Activated CD4-positive, alpha-beta T cell treated with anti-CD3 and anti-CD28 coated beads for 36 hours (primary cell): ENCODE data around the gene NHLH2. TPM values are rescaled to one million over a fixed set of nuclear protein-coding genes. Genes with fewer than 3 reads are reported as not detected.

ENCODE experiments used
- ATAC-seq: fragments of 200-7000 bp; cut with Tn5 transposase; one replicate; pipeline ENCODE4 v1.10.0; 2021; ENCODE audit warnings: mild to moderate bottlenecking, moderate library complexity
- CTCF ChIA-PET: fragments of 350-600 bp; sonication (Branson Sonifier 250); formaldehyde crosslinking; loops from one replicate; lab custom pipeline; 2021; ENCODE audit warnings: antibody characterized with exemption; lab: Charles Lee
- POLR2A ChIA-PET: fragments of 350-600 bp; sonication (Branson Sonifier 250); formaldehyde crosslinking; loops from one replicate; lab custom pipeline; 2021; ENCODE audit warnings: antibody characterized with exemption, inconsistent platforms; lab: Charles Lee
- DNase-seq: peaks from one replicate; pipeline ENCODE4 v3.0.0-alpha.2; 2020
- H3K27ac Mint-ChIP-seq: one replicate; pipeline ENCODE4 v1.8.0; 2021; ENCODE audit warnings: mixed read lengths
- H3K27me3 Mint-ChIP-seq: one replicate; pipeline ENCODE4 v1.8.0; 2021; ENCODE audit warnings: mixed read lengths
- H3K36me3 Mint-ChIP-seq: one replicate; pipeline ENCODE4 v1.8.0; 2021; ENCODE audit warnings: low read depth, mixed read lengths
- H3K4me1 Mint-ChIP-seq: one replicate; pipeline ENCODE4 v1.8.0; 2021; ENCODE audit warnings: mixed read lengths
- H3K4me3 Mint-ChIP-seq: one replicate; pipeline ENCODE4 v1.8.0; 2021; ENCODE audit warnings: mild to moderate bottlenecking, moderate library complexity, mixed read lengths
- H3K9me3 Mint-ChIP-seq: one replicate; pipeline ENCODE4 v1.8.0; 2021; ENCODE audit warnings: low read depth, mixed read lengths
- intact Hi-C, 2 experiments: fragments of 100-400 bp; cut with DNase I in 1 of 2; cut with micrococcal nuclease in 1 of 2; formaldehyde crosslinking; loops; one replicate each; pipeline versions ENCODE4 v1.14.2 to v1.15.1; 2022 to 2024; cut with DNase I, micrococcal nuclease
- total RNA-seq, 2 experiments: library from RNA; stranded (reverse); gene quantifications; one replicate each; pipeline ENCODE4 v1.2.3, GENCODE V29; 2021

The NHLH2 gene
- total RNA-seq, 2 experiments from 2014 or later, result not detected

DNA sequence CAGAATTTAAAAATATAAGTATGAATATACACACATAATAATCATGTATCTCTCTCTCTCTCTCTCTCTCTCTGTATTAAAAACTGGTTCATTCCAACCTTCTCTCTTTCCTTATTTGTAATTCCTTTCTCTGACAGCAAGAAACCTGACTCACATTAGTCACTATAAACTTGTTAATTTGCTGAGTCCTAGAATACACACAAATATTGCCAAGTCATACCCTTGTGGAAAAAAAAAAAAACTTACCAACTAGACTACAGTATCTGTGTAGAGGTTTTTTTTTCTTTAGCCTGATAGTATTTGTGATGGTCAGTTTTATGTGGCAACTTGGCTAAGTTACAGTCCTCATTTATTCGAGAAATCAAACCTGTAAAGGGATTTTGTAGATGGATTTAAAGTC, 26.3 kb upstream of the NHLH2 start:
- Mint-ChIP-seq H3K9me3 (no peaks in the 10 kb centered on the region), H3K36me3 (no peaks in the 10 kb centered on the region), H3K27me3 (peaks cover 21% of the 10 kb centered on the region), H3K4me3 (no peak overlapping the region), H3K27ac (no peak overlapping the region), H3K4me1 (no peaks in the 10 kb centered on the region)
- intact Hi-C loops, result no loop called here
- POLR2A ChIA-PET, result no interaction called here
- no peak for ATAC-seq
- no peak for DNase-seq
- CTCF ChIA-PET, result no interaction called here

DNA sequence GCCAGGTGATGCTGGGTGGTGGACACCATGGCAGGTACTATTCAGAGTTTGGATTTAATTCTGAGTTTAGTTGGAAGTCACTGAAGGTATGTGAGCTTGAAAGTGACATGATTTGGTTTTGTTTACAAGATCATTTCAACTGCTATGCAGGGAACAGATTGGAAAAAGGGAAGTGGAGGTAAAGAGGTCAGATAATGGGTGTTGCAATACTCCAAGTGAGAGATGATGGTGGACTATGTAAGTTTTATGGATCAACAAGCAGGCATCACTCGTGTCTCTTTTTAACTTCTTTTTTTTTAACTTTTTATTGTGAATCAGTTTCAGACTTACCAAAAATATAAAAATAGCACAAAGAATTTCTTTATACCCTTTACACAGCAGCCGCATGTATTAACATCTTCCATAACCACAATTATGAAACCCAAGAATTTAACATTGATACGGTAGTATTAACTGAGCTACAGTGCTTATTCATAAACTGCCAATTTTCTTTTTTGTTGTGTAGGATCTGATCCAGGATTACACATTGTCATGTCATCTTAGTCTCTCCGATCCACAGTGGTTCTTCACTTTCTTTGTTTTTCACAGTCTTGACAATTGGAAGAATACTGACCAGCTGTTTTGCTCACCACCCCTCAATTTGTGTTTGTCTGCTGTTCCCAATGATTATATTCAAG, 24.9 kb upstream of the NHLH2 start:
- Mint-ChIP-seq H3K9me3 (no peaks in the 10 kb centered on the region), H3K27ac (no peak overlapping the region), H3K27me3 (peaks cover 24% of the 10 kb centered on the region), H3K4me1 (no peaks in the 10 kb centered on the region), H3K4me3 (no peak overlapping the region), H3K36me3 (no peaks in the 10 kb centered on the region)
- intact Hi-C loops, result no loop called here
- ChIA-PET POLR2A (no interaction called here), CTCF (no interaction called here)
- no peak for ATAC-seq
- DNase-seq, result no peak

DNA sequence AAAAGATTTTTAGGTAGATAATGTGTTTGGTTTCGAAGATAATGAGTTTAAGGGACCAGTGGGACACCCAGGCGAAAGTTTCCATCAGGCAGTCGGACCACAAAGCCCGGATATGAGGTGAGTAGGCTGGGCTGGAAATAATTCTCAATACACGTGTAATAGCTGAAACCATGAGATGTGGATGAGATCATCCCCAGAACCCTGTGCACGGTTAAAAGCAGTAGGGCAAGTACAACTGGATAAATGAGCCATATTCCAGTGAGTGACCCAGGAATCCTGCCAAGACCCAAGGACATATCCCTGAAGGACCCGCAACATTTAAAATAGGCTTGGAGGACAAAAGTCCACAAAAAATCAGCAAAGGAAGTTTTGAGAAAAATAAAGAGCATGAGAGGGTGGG, 21.5 kb upstream of the NHLH2 start:
- ATAC-seq (no peak), DNase-seq (no peak)
- no peak overlapping the region for H3K4me3 Mint-ChIP-seq
- no peaks in the 10 kb centered on the region for H3K36me3 Mint-ChIP-seq
- intact Hi-C loops, result no loop called here
- CTCF ChIA-PET, result no interaction called here
- POLR2A ChIA-PET, result no interaction called here
- no peaks in the 10 kb centered on the region for H3K4me1 Mint-ChIP-seq
- no peak overlapping the region for H3K27ac Mint-ChIP-seq
- peaks cover 34% of the 10 kb centered on the region for H3K27me3 Mint-ChIP-seq
- no peaks in the 10 kb centered on the region for H3K9me3 Mint-ChIP-seq

DNA sequence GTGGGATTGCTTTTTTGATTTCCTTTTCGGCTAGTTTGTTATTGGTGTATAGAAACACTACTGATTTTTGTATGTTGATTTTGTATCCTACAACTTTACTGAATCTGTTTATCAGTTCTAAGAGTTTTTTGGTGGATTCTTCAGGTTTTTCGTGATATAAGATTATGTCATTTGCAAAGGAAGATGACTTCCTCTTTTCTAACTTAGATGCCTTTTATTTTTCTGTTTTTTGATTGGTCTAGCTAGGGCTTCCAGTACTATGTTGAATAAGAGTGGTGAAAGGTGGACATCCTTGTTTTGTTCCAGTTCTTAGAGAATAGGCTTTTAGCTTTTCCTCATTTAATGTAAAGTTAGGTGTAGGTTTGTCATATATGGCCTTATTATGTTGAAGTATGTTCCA, 13.1 kb upstream of the NHLH2 start:
- H3K4me1 Mint-ChIP-seq, result no peaks in the 10 kb centered on the region

DNA sequence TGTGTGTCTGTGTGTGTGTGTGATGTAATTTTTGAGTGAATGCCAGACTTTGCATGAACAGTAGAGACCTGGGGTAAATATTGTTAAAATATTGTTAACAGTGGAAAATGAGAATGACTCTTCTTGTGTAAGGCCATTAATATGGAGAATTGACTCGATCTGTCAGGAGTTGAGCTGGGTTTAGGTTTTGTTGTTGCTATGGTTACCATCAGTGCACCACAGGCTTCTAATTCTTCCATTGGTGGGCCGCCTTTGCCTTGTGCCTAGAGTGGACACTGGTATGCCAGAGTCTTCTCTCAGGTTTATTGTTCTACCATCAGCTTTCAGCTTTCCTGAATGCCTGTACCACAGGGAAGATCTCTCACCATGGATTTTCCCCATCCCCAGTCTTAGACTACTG, 10.0 kb upstream of the NHLH2 start:
- H3K27me3 Mint-ChIP-seq, result peaks cover 16% of the 10 kb centered on the region
- CTCF ChIA-PET, result no interaction called here
- no peak overlapping the region for H3K27ac Mint-ChIP-seq
- H3K36me3 Mint-ChIP-seq, result no peaks in the 10 kb centered on the region
- intact Hi-C loops, result no loop called here
- POLR2A ChIA-PET, result no interaction called here
- no peak for ATAC-seq
- H3K4me3 Mint-ChIP-seq, result no peak overlapping the region
- no peaks in the 10 kb centered on the region for H3K4me1 Mint-ChIP-seq
- H3K9me3 Mint-ChIP-seq, result no peaks in the 10 kb centered on the region
- DNase-seq, result no peak

More for the DNA sequence above, 13.1 kb upstream of the NHLH2 start:
- ChIA-PET POLR2A (no interaction called here), CTCF (no interaction called here)
- Mint-ChIP-seq H3K27ac (no peak overlapping the region), H3K36me3 (no peaks in the 10 kb centered on the region), H3K9me3 (no peaks in the 10 kb centered on the region), H3K4me3 (no peak overlapping the region), H3K27me3 (peaks cover 27% of the 10 kb centered on the region)
- intact Hi-C loops, result no loop called here
- no peak for ATAC-seq
- no peak for DNase-seq

DNA sequence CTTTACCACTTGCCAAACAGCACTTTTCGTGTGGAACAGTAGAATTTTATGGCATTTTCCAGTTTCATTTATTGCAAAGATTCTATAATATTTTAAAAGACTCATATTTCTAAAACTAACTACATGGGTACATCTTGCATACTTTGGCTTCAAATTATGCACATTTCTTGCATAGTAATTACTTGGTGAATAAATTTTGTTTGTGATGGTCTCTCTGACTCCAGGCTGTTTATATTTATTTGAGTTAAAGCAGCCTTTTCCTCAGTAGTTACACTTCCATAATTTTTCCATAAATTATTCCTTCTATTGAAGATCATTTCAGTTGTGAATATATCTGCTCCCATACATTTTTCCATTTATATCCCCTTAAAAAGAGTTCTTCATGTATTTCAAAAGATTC, 6.9 kb upstream of the NHLH2 start:
- Mint-ChIP-seq H3K4me1 (no peaks in the 10 kb centered on the region), H3K9me3 (peaks cover 2% of the 10 kb centered on the region), H3K27ac (no peak overlapping the region), H3K36me3 (no peaks in the 10 kb centered on the region), H3K4me3 (no peak overlapping the region), H3K27me3 (peaks cover 25% of the 10 kb centered on the region)
- intact Hi-C loops, result no loop called here
- DNase-seq (no peak), ATAC-seq (no peak)
- POLR2A ChIA-PET, result no interaction called here
- CTCF ChIA-PET, result interaction anchor here (1.1 kb wide), 1 partner anchor 134 kb away, joined by 3 read pairs; no protein-coding TSS in a partner anchor

DNA sequence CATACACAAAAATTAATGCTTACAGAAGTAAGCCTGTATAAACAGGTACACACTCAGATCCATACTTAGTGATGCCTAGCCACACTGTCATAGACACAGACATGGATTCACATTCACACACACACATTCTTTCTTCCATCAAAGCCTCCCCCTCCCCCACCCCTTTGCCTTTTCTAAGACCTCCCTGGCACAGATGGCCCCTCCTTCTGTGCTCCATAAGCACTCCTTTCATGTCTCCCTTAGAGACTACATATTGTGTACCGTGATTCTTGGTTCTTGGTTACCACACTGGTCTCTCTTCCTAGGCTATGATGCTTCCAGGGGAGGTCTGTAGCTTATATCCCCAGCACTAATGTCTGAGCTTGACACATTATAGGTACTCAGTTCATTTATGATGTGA, 2.0 kb upstream of the NHLH2 start:
- Mint-ChIP-seq H3K27ac (no peak overlapping the region), H3K27me3 (peaks cover 46% of the 10 kb centered on the region), H3K9me3 (peaks cover 2% of the 10 kb centered on the region), H3K4me3 (no peak overlapping the region), H3K4me1 (peaks cover 5% of the 10 kb centered on the region), H3K36me3 (no peaks in the 10 kb centered on the region)
- intact Hi-C loops, result loop anchor here in 1 of 2 experiments (1.0 kb wide), 1 partner anchor 46 kb away; no protein-coding TSS in a partner anchor
- ATAC-seq (no peak), DNase-seq (no peak)
- ChIA-PET POLR2A (no interaction called here), CTCF (no interaction called here)

DNA sequence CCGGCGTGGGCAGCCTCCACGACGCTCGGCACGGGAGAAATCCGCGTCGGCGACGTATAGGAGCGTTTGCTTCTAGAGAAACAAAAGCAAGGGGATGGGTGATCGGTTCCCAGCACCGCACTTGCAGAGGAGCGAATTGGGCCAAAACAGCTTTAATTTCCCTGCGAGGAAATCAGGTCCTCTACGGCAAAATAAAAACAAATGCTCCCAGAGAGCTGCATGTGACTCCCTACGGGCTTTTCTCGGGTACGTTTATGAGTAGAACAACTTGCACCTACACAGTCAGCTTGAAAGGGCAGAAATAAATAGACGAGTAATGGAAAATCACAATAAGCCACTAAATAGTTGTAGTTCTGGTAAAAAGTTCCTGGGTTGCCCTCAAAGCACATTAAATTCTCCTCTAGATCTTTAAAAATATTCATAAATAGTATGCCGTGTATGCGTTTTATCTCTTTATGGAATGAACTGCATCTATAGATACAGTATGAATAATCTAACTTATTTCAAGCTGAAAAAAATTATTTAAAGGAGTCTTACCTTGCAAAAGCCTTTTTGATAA, 1.2 kb downstream of the NHLH2 start:
- ChIA-PET CTCF (interaction anchor here (0.6 to 1.2 kb wide), 5 partner anchors 17 to 328 kb away, joined by 3 to 4 read pairs (median 3); no protein-coding TSS in a partner anchor), POLR2A (interaction anchor here (0.9 kb wide), 1 partner anchor 120 kb away, joined by 4 read pairs; no protein-coding TSS in a partner anchor)
- Mint-ChIP-seq H3K27ac (no peak overlapping the region), H3K27me3 (peaks cover 56% of the 10 kb centered on the region), H3K4me3 (no peak overlapping the region), H3K36me3 (no peaks in the 10 kb centered on the region), H3K4me1 (peaks cover 5% of the 10 kb centered on the region), H3K9me3 (peaks cover 2% of the 10 kb centered on the region)
- intact Hi-C loops, result no loop called here
- ATAC-seq (no peak), DNase-seq (no peak)

DNA sequence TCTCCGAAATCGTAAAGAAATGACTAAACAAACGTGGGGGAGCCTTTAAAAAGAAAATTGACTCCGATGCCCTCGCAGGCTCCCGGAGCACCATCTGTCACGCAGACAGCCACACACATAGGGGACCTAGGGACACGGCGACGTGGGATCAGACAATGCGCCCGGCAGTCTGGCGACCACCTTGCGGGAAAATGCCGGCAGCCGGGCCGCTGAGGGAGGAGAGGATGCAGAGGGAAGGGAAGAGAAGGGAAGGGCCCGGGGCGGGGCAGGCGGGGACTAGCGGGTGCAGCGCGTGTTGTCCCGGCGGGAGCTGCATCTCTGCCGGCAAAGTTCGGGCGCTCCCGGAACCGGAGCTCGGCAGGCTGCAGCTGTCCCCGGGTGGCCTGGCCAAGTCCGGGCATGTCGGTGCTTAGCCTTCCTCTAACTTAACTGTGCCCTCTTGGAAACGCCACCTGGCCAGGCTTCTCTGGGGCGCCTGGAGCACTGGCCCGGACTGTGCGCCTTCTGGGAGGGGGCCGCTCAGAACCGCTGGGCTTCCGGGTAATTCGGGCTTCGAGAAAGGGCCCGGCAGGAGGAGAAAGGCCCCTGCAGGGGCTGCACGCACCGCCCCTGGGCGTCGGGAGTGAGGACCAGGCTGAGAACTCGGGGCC, 1.8 kb downstream of the NHLH2 start:
- Mint-ChIP-seq H3K4me1 (peaks cover 5% of the 10 kb centered on the region), H3K9me3 (no peaks in the 10 kb centered on the region), H3K27ac (peak overlapping the region; percentile 31), H3K4me3 (peak overlapping the region; percentile 64), H3K27me3 (peaks cover 55% of the 10 kb centered on the region), H3K36me3 (no peaks in the 10 kb centered on the region)
- CTCF ChIA-PET, result interaction anchor here (0.6 to 1.2 kb wide), 3 partner anchors 17 to 164 kb away, joined by 3 to 4 read pairs (median 3); no protein-coding TSS in a partner anchor
- POLR2A ChIA-PET, result interaction anchor here (0.9 kb wide), 1 partner anchor 120 kb away, joined by 4 read pairs; no protein-coding TSS in a partner anchor
- ATAC-seq (no peak), DNase-seq (peak; percentile 22)
- intact Hi-C loops, result no loop called here

DNA sequence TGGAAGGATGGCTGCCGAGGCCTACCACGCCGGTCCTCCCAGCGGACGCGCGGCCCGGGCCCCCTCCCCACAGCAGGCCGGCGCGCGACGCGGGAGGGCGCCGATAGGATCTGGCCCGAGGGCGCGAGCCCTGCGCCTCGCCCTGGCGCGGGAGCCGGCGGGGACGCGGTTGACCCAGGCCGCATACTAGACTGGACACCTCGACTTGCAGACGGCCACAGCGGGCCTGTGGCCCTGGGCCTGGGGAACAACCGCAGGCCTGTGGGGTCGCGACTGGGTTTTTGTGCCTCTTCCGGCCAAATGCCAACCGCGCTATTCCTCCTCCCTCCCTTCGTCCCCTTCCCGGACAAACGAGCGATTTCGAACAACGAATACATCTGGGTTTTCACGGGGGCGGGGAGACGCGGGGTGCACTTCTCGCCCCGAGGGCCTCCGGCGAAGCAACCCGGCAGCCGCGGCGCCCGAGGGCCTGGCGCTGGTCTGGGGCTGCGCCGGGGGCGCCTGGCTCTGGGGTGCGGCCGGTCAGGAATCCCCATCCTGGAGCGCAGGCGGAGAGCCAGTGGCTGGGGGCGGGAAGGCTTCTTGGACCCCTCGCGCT, 2.4 kb downstream of the NHLH2 start:
- peaks cover 56% of the 10 kb centered on the region for H3K27me3 Mint-ChIP-seq
- peaks cover 5% of the 10 kb centered on the region for H3K4me1 Mint-ChIP-seq
- intact Hi-C loops, result no loop called here
- H3K36me3 Mint-ChIP-seq, result no peaks in the 10 kb centered on the region
- peak overlapping the region; percentile 64 for H3K4me3 Mint-ChIP-seq
- H3K9me3 Mint-ChIP-seq, result no peaks in the 10 kb centered on the region
- ATAC-seq (no peak), DNase-seq (peak; percentile 22)
- H3K27ac Mint-ChIP-seq, result no peak overlapping the region
- CTCF ChIA-PET, result interaction anchor here (1.2 kb wide), 1 partner anchor 16 kb away, joined by 3 read pairs; no protein-coding TSS in a partner anchor
- POLR2A ChIA-PET, result no interaction called here

DNA sequence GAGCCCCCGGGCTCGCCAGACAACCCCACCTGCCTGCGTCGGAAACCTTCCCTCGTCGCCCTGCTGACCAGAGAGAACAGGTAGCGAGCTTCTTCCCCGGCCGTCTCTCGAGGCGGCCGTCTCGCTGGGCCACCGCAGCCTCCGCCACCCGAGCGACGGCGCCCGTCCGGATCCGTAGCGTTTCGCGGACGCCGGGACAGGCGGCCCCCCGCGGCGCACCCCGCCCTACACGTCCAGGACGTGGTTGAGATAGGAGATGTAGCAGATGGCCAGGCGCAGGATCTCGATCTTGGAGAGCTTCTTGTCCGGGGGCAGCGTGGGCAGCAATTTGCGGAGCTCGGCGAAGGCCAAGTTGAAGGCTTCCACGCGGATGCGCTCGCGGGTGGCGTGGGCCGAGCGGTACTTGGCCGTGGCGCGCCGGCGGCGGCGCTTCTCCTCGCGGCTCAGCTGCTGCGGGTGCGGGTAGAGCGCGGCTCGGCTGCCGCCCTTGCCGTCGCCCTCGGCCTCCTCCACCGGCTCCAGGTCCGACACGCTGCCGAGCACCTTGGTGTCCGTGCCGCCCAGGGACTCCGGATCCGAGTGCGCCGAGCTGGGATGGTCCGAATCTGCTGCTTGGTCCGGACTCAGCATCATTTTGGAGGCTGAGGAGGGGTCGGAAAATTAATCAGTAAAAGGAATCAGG, 3.0 kb downstream of the NHLH2 start:
- POLR2A ChIA-PET, result no interaction called here
- H3K36me3 Mint-ChIP-seq, result no peaks in the 10 kb centered on the region
- H3K9me3 Mint-ChIP-seq, result no peaks in the 10 kb centered on the region
- peaks cover 5% of the 10 kb centered on the region for H3K4me1 Mint-ChIP-seq
- H3K4me3 Mint-ChIP-seq, result no peak overlapping the region
- no peak overlapping the region for H3K27ac Mint-ChIP-seq
- DNase-seq, result peak; percentile 10
- no peak for ATAC-seq
- CTCF ChIA-PET, result no interaction called here
- H3K27me3 Mint-ChIP-seq, result peaks cover 54% of the 10 kb centered on the region
- intact Hi-C loops, result no loop called here
